Measurements from ENCODE around the gene KLK15.

DNA sequence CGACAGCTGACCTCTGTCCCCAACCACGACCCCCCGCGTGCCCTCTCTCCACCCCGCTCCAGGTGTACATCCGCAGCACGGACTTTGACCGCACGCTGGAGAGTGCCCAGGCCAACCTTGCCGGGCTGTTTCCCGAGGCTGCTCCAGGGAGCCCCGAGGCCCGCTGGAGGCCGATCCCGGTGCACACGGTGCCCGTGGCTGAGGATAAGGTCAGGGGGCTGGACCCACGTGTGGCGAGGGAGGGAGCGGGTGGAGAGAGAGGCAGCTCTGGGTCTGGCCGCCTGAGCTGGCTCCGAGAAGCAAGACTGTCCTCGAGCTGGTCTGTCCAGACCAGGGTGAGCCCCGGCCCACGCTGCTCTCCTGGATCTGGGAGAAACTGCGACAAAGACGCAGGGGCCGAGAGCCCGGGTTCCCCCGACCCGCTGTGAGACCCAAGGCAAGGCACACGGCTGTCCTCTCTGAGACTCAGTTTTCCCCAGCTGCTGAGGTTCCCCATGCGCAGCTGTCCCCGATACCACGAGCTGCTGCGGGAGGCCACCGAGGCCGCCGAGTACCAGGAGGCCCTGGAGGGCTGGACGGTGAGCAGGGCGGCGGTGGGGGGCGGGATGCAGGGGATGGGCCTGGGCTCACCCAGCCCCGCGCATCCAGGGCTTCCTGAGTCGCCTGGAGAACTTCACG, 41.6 kb downstream of the KLK15 start:
- TF ChIP-seq ZNF8 (CRISPR knock-in tag; IDR thresholded peaks at IDR 0.05) (no peak), PATZ1 (CRISPR knock-in tag; IDR thresholded peaks at IDR 0.05; ENCODE audit: borderline replicate concordance) (no peak), RARB (CRISPR knock-in tag; IDR thresholded peaks at IDR 0.05) (no peak), ZFP30 (CRISPR knock-in tag; IDR thresholded peaks at IDR 0.05) (no peak), ARNTL (CRISPR knock-in tag; IDR thresholded peaks at IDR 0.05; ENCODE audit: borderline replicate concordance, low read depth) (no peak), PPARA (CRISPR knock-in tag; IDR thresholded peaks at IDR 0.05; ENCODE audit: borderline replicate concordance) (no peak), OSR1 (CRISPR knock-in tag; IDR thresholded peaks at IDR 0.05) (no peak), TCF4 (CRISPR knock-in tag; IDR thresholded peaks at IDR 0.05; ENCODE audit: borderline replicate concordance) (no peak), BACH2 (CRISPR knock-in tag; IDR thresholded peaks at IDR 0.05; ENCODE audit: borderline replicate concordance) (no peak), ZNF565 (CRISPR knock-in tag; conservative IDR thresholded peaks at IDR 0.05; ENCODE audit: low read depth) (no peak), ESRRG (CRISPR knock-in tag; IDR thresholded peaks at IDR 0.05) (no peak)
- TF ChIP-seq, protein P1, sequence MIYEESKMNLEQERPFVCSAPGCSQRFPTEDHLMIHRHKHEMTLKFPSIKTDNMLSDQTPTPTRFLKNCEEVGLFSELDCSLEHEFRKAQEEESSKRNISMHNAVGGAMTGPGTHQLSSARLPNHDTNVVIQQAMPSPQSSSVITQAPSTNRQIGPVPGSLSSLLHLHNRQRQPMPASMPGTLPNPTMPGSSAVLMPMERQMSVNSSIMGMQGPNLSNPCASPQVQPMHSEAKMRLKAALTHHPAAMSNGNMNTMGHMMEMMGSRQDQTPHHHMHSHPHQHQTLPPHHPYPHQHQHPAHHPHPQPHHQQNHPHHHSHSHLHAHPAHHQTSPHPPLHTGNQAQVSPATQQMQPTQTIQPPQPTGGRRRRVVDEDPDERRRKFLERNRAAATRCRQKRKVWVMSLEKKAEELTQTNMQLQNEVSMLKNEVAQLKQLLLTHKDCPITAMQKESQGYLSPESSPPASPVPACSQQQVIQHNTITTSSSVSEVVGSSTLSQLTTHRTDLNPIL (CRISPR knock-in tag; IDR thresholded peaks at IDR 0.05; ENCODE audit: low read depth): no peak
- TF ChIP-seq, protein P2, sequence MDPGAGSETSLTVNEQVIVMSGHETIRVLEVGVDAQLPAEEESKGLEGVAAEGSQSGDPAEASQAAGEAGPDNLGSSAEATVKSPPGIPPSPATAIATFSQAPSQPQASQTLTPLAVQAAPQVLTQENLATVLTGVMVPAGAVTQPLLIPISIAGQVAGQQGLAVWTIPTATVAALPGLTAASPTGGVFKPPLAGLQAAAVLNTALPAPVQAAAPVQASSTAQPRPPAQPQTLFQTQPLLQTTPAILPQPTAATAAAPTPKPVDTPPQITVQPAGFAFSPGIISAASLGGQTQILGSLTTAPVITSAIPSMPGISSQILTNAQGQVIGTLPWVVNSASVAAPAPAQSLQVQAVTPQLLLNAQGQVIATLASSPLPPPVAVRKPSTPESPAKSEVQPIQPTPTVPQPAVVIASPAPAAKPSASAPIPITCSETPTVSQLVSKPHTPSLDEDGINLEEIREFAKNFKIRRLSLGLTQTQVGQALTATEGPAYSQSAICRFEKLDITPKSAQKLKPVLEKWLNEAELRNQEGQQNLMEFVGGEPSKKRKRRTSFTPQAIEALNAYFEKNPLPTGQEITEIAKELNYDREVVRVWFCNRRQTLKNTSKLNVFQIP (CRISPR knock-in tag; IDR thresholded peaks at IDR 0.05; ENCODE audit: borderline replicate concordance, low read depth): no peak
- TF ChIP-seq, protein P3, sequence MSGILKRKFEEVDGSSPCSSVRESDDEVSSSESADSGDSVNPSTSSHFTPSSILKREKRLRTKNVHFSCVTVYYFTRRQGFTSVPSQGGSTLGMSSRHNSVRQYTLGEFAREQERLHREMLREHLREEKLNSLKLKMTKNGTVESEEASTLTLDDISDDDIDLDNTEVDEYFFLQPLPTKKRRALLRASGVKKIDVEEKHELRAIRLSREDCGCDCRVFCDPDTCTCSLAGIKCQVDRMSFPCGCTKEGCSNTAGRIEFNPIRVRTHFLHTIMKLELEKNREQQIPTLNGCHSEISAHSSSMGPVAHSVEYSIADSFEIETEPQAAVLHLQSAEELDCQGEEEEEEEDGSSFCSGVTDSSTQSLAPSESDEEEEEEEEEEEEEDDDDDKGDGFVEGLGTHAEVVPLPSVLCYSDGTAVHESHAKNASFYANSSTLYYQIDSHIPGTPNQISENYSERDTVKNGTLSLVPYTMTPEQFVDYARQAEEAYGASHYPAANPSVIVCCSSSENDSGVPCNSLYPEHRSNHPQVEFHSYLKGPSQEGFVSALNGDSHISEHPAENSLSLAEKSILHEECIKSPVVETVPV (CRISPR knock-in tag; IDR thresholded peaks at IDR 0.05): no peak
